MM.1S (cell line): Measurements from ENCODE around the gene PLA2G2F.

ENCODE experiments used
- DNase-seq: peaks from one replicate; pipeline ENCODE4 v3.0.0-alpha.2; 2015
- H2AFZ ChIP-seq: fragments of 300-600 bp; sonication (generic); 2 replicates; pipeline ENCODE4 v1.6.0; 2016; ENCODE audit warnings: antibody characterized with exemption, low read length
- H3F3A ChIP-seq: fragments of 300-600 bp; sonication (generic); 2 replicates; pipeline ENCODE4 v1.6.1; 2016; ENCODE audit warnings: mild to moderate bottlenecking, antibody characterized with exemption, low read length, moderate library complexity, mixed read lengths; ENCODE audit not compliant: insufficient read depth
- H3K27ac ChIP-seq: fragments of 300-600 bp; sonication (generic); 2 replicates; pipeline ENCODE4 v1.5.1; 2016; ENCODE audit warnings: mild to moderate bottlenecking, low read length
- H3K27me3 ChIP-seq: fragments of 300-600 bp; sonication (generic); replicated peaks from 2 replicates; pipeline ENCODE4 v1.6.0; 2016; ENCODE audit warnings: low read length; ENCODE audit not compliant: insufficient read depth
- H3K36me3 ChIP-seq: fragments of 300-600 bp; sonication (generic); replicated peaks from 2 replicates; pipeline ENCODE4 v1.6.1; 2016; ENCODE audit warnings: mild to moderate bottlenecking, low read length, mixed read lengths; ENCODE audit not compliant: insufficient read depth
- H3K4me1 ChIP-seq: fragments of 300-600 bp; sonication (generic); 2 replicates; pipeline ENCODE4 v1.6.1; 2016; ENCODE audit warnings: low read length, mixed read lengths
- H3K4me2 ChIP-seq: fragments of 300-600 bp; sonication (generic); 2 replicates; pipeline ENCODE4 v1.6.0; 2016; ENCODE audit warnings: low read depth, low read length
- H3K4me3 ChIP-seq: fragments of 300-600 bp; sonication (generic); 2 replicates; pipeline ENCODE4 v1.5.1; 2016; ENCODE audit warnings: low read length, mixed read lengths
- H3K79me2 ChIP-seq: fragments of 300-600 bp; sonication (generic); 2 replicates; pipeline ENCODE4 v1.6.1; 2016; ENCODE audit warnings: mixed run types, low read length, mixed read lengths
- H3K9ac ChIP-seq: fragments of 300-600 bp; sonication (generic); 2 replicates; pipeline ENCODE4 v1.6.1; 2016; ENCODE audit warnings: low read length, mixed read lengths
- H3K9me2 ChIP-seq: fragments of 300-600 bp; sonication (generic); replicated peaks from 2 replicates; pipeline ENCODE4 v1.6.1; 2016; ENCODE audit warnings: mild to moderate bottlenecking, low read length, mixed read lengths; ENCODE audit not compliant: insufficient read depth
- H3K9me3 ChIP-seq: fragments of 300-600 bp; sonication (generic); replicated peaks from 2 replicates; pipeline ENCODE4 v1.6.1; 2016; ENCODE audit warnings: mild to moderate bottlenecking, low read length, mixed read lengths; ENCODE audit not compliant: insufficient read depth
- H4K20me1 ChIP-seq: fragments of 300-600 bp; sonication (generic); 2 replicates; pipeline ENCODE4 v1.6.1; 2016; ENCODE audit warnings: mild to moderate bottlenecking, low read length, moderate library complexity, mixed read lengths; ENCODE audit not compliant: insufficient read depth
- EZH2 ChIP-seq: fragments of 300-600 bp; sonication (generic); optimal IDR thresholded peaks from 2 replicates; pipeline ENCODE3; 2017; ENCODE audit warnings: low read depth, mild to moderate bottlenecking, antibody characterized with exemption, low read length, mixed read lengths
- EZH2phosphoT487 ChIP-seq: fragments of 300-600 bp; sonication (generic); IDR thresholded peaks from 2 replicates; pipeline ENCODE4 v1.6.1; 2018; ENCODE audit warnings: antibody characterized with exemption, low read length
- TF ChIP-seq, protein P1 (sequence below): fragments of 300-600 bp; sonication (generic); IDR thresholded peaks from 2 replicates; pipeline ENCODE4 v1.5.1; 2016; ENCODE audit warnings: antibody characterized with exemption, low read length, mixed read lengths

Gene PLA2G2F

DNA sequence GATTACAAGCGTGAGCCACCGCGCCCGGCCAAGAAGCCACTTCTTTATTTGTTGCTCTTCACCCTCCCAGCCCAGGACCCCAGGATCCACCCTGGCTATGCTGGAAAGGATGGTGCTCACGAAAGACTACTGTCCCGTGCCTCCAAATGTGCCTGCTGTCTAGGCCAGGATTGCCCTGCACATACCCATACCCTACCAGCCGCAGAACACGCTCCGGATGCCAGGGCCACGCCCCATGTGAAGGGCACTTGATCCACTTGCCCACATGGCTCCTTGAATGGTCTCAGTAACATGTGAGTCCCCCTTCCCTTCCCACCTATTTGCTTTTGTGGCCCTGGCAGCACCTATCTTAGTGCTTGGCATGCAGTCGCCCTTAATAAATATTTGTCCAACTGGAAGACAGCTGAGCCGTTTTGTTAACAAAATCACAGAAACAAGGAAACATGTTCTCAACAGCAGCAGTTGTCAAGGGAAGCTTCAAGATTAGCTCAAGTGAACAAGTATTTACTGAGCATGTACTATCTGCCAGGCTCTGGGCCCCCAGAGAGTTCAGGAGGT, 33.0 kb downstream of the PLA2G2F start:
- no peak overlapping the region for H3K27ac ChIP-seq
- DNase-seq, result no peak
- no peaks in the 10 kb centered on the region for H3K79me2 ChIP-seq
- H4K20me1 ChIP-seq, result no peaks in the 10 kb centered on the region
- H3K36me3 ChIP-seq, result no peaks in the 10 kb centered on the region
- no peak for TF ChIP-seq EZH2
- TF ChIP-seq, protein P1, sequence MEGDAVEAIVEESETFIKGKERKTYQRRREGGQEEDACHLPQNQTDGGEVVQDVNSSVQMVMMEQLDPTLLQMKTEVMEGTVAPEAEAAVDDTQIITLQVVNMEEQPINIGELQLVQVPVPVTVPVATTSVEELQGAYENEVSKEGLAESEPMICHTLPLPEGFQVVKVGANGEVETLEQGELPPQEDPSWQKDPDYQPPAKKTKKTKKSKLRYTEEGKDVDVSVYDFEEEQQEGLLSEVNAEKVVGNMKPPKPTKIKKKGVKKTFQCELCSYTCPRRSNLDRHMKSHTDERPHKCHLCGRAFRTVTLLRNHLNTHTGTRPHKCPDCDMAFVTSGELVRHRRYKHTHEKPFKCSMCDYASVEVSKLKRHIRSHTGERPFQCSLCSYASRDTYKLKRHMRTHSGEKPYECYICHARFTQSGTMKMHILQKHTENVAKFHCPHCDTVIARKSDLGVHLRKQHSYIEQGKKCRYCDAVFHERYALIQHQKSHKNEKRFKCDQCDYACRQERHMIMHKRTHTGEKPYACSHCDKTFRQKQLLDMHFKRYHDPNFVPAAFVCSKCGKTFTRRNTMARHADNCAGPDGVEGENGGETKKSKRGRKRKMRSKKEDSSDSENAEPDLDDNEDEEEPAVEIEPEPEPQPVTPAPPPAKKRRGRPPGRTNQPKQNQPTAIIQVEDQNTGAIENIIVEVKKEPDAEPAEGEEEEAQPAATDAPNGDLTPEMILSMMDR, result no peak
- TF ChIP-seq EZH2phosphoT487, result no peak
- H3K4me1 ChIP-seq, result no peaks in the 10 kb centered on the region
- no peak overlapping the region for H2AFZ ChIP-seq
- no peaks in the 10 kb centered on the region for H3K9me2 ChIP-seq
- no peak overlapping the region for H3K9ac ChIP-seq
- no peaks in the 10 kb centered on the region for H3F3A ChIP-seq
- H3K9me3 ChIP-seq, result no peaks in the 10 kb centered on the region
- H3K4me2 ChIP-seq, result no peak overlapping the region
- H3K27me3 ChIP-seq, result peaks cover 76% of the 10 kb centered on the region
- H3K4me3 ChIP-seq, result no peak overlapping the region

DNA sequence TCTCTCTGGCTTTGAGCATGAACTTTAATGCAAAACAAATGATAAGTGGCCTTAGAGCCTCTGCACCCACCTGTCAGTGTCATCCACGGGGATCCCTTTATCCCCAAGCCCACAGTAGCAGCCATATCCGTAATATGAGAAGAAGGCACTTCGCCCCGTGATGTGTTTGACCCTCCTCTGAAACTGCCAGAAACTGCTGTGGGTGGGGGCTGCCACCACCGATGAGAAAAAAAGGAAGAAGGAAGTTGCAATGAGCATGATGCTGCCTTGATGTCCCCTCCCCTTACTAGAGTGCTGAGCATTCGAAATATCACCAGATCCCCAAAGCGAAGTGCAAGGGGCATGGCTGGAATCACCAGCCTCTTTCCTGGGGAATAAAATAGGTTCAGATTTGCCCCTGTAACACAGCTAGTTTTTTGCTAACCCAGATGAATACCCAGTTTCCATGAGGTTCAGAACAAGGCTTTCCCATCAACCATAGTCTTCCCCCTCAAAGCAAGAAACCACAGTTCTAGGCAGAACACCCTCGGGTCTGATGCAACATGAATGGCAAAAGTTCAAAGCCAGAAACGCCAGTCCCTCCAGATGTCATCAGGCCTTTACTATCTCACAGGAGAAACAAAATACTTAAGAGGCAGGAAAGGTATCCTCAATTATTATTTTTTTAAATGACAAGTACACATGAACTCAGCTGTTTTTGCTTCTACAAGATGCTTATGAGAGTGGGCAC, 36.0 kb downstream of the PLA2G2F start:
- Histone ChIP-seq H2AFZ (no peak overlapping the region), H3K4me3 (no peak overlapping the region), H3K4me2 (no peak overlapping the region), H3F3A (no peaks in the 10 kb centered on the region), H3K4me1 (no peaks in the 10 kb centered on the region), H3K79me2 (no peaks in the 10 kb centered on the region), H3K9ac (no peak overlapping the region), H3K9me3 (no peaks in the 10 kb centered on the region), H4K20me1 (no peaks in the 10 kb centered on the region), H3K9me2 (no peaks in the 10 kb centered on the region), H3K27me3 (peaks cover 60% of the 10 kb centered on the region), H3K36me3 (no peaks in the 10 kb centered on the region), H3K27ac (no peak overlapping the region)
- TF ChIP-seq, protein P1, result no peak
- TF ChIP-seq EZH2phosphoT487 (no peak), EZH2 (no peak)
- DNase-seq, result no peak

DNA sequence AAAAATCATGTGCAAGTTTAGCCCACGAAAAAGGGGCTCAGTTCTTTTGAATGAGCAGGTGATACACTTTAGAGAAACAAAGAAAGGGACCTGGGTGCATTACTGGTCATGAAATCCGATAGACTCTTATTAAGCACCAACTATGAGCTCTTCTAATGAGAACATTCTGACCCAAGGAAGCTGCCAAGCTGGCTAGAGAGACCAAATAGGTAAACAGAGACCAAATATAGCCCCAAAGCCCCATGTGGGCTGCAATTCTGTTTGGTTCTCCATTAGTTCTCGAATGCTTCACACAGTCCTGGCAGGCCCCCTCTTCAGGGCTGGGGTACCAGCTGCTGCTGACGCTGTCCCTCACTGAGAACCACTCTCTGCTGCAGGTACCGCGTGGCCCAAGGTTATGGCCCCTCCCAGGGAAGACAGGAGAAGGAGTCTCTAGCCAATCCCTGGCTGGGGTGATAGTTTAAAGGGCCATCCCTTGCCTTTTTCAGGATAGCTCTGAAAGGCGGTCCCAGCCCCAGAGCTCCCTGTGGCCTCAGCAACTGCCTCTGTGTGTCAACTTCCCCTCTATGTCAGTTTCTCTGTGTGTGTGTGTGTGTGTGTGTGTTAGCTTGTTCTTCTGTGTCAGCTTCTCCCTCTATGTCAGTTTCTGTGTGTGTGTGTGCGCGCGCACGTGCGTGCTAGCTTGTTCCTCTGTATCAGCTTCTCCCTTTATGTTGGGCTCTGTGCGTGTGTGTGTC, 39.7 kb downstream of the PLA2G2F start:
- no peaks in the 10 kb centered on the region for H3K36me3 ChIP-seq
- no peak overlapping the region for H2AFZ ChIP-seq
- no peaks in the 10 kb centered on the region for H4K20me1 ChIP-seq
- no peaks in the 10 kb centered on the region for H3K4me1 ChIP-seq
- no peak overlapping the region for H3K4me3 ChIP-seq
- H3K9me3 ChIP-seq, result no peaks in the 10 kb centered on the region
- no peak overlapping the region for H3K9ac ChIP-seq
- H3K9me2 ChIP-seq, result no peaks in the 10 kb centered on the region
- TF ChIP-seq, protein P1, result no peak
- TF ChIP-seq EZH2 (no peak), EZH2phosphoT487 (no peak)
- H3K4me2 ChIP-seq, result no peak overlapping the region
- no peaks in the 10 kb centered on the region for H3K79me2 ChIP-seq
- H3K27ac ChIP-seq, result no peak overlapping the region
- DNase-seq, result no peak
- no peaks in the 10 kb centered on the region for H3F3A ChIP-seq
- peaks cover 72% of the 10 kb centered on the region for H3K27me3 ChIP-seq
